Cortex of kidney (tissue), 1 donor: Measurements from ENCODE around the gene NPNT.
"Not testable (repeated sequence)": the region's sequence is repeated elsewhere in the genome, so short reads cannot be mapped to it uniquely, and the experiment has no call there.

Source experiments
- DNase-seq: peaks from one replicate; lab custom pipeline; 2025; lab: John Stamatoyannopoulos, UW

NPNT gene, protein sequence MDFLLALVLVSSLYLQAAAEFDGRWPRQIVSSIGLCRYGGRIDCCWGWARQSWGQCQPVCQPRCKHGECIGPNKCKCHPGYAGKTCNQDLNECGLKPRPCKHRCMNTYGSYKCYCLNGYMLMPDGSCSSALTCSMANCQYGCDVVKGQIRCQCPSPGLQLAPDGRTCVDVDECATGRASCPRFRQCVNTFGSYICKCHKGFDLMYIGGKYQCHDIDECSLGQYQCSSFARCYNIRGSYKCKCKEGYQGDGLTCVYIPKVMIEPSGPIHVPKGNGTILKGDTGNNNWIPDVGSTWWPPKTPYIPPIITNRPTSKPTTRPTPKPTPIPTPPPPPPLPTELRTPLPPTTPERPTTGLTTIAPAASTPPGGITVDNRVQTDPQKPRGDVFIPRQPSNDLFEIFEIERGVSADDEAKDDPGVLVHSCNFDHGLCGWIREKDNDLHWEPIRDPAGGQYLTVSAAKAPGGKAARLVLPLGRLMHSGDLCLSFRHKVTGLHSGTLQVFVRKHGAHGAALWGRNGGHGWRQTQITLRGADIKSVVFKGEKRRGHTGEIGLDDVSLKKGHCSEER

DNA sequence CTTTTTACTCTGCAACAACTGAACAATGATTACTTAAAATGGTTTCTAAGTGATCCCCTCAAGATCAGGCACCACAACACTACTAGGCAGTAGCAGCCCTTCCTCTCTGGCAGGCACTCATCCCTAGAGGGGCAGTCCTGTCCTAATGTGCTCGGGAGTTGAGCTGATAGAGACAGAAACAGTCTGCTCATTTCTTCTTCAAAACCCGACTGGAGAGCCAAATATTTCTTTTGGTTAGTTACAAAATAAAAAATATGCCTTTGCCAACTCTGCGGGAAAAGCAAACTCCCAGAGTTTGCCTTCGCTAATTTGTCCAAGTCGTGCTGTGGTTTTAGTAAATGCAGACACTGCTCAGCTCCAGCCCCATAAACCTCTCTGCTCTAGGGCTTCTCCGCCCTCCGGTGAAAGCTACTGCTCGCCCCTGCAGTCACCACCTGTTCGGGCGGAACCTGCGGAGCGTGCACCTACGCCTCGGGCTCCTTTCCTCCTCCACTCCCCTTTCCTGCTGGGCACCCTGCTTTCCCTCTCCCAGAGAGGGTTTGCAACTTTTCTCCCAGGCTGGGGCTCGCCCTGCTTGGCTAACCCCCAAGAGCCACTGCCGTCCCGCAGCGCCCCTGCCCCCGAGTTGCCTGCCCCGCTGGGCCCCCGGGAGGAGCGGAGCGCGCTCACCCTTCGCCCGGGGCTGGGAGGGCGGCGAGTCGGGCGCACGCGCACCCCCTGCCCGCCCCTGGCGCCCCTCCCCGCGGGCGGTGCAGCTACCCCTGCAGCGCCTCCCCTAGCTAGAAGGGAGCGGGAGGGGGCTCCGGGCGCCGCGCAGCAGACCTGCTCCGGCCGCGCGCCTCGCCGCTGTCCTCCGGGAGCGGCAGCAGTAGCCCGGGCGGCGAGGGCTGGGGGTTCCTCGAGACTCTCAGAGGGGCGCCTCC lies at the start of gene NPNT:
NPNT (plus strand) TSS at position 812 of the 923 bp plus-strand sequence. CDS start 182 bp downstream, outside the sequence.
- DNase-seq = no peak

DNA sequence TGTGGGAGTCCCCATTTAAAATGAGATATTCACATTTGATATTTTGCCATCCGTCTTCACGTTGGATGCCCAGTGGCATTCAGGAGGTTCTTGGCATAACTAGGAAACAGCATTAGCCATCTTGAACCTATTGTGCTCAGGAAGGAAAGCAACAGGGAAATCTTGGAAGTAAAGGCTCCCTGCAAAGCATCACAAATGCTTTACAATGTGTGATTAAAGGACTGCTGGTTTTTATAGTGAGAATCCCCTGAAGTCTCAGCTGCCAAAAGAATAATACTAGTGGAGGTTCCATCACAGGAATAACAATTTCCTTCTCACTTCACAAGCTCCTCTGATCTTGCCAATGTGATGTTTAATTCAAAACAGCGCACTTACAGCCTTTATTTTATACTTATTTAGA lies 49.7 kb upstream of the NPNT start:
- DNase-seq = no peak

DNA sequence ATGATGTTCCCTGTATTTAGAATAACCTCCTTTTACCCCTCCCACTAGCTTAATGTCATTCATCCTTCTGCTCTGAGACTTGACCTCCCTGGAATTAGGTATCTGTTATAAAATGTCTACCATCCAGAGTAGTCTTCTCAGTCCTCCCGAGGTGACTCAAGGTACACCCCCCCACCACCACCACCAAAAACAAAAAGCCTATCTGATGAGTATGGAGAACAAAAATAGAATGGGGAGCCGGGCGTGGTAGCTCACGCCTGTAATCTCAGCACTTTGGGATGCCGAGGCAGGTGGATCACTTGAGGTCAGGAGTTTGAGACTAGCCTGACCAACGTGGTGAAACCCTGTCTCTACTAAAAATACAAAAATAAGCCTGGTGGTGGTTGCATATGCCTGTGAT lies 46.9 kb upstream of the NPNT start:
- not testable (repeated sequence) for DNase-seq

DNA sequence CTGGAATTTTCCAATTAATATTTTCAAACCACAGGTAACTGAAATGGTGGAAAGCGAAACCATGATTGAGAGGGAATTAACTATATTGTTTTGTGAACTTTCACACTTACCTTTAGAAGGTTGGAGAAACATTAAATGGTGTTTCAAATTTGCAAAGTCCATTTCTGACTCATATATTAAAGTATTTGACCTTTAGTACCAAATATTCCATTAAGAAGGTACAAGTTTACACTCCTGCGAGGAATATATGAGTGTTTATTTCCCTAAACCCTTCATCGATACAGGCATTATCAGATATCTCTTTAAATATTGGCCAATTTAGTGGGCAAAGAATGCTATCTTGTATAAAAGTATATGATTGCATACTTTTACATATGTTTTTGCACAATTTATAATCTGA lies 44.1 kb upstream of the NPNT start:
- no peak for DNase-seq

DNA sequence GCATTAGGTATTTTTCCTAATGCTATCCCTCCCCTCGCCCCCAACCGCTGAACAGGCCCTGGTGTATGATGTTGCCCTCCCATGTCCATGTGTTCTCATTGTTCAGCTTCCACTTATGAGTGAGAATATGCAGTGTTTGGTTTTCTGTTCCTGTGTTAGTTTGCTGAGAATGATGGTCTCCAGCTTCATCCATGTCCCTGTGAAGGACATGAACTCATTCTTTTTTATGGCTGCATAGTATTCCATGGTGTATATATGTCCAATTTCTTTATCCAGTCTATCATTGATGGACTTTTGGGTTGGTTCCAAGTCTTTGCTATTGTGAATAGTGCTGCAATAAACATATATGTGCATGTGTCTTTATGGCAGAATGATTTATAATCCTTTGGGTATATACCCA lies 43.0 kb upstream of the NPNT start:
- not testable (repeated sequence) for DNase-seq

DNA sequence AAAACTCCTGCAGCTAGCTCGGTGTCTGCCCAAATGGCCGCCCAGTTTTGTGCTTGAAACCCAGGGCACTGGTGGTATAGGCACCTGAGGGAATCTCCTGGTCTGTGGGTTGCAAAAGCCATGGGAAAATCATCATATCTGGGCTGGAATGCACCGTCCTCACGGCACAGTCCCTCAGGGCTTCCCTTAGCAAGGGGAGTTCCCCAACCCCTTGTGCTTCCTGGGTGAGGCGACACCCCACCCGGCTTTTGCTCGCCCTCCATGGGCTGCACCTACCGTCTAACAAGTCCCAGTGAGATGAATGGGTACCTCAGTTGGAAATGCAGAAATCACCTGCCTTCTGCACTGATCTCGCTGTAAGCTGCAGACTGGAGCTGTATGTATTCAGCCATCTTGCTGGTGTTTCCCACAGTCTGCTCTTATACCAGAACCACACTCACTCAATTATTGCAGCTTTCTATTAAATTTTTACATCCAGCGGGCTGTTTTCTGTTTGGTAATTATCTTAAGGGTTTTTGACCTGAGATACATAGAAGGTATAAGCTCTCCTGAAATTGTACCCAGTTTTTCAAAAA lies 36.7 kb upstream of the NPNT start:
- no peak for DNase-seq

DNA sequence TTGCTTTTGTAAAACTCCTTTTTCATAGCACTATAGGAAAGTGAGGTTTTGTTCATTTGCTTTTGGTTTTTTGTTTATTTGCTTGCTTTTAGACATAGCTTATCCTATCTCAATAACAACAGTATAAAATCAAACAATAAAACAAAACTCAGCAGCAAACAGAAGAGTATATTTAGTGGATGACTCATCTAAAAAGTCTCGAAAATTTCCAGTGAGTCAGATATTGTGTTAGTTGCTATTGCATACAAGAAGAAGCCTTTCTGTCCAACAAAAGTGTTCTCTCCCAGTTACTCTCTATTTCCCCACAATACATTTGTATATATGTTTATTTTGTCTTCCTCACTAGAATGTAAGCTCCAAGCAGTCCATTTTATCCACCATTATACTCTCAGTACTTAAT lies 36.0 kb upstream of the NPNT start:
- DNase-seq = no peak

DNA sequence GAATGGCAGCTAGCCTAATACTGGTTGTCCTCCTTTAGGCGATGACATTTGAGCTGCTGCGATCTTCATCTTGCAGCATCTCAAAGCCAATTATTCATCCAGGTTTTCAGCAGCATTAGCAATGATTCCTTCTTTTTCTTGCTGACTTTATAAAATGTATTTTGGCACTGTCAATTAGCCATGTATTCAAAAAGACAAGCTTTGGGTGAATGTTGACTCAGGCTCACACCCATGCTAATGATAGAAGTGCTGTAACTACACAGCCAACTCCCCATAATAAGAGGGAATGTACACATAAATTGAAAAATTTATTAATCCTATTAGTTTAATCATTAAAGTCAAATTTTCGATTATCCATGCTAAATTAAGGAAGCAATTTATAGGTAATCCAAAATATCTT lies 24.3 kb upstream of the NPNT start:
- DNase-seq = no peak

DNA sequence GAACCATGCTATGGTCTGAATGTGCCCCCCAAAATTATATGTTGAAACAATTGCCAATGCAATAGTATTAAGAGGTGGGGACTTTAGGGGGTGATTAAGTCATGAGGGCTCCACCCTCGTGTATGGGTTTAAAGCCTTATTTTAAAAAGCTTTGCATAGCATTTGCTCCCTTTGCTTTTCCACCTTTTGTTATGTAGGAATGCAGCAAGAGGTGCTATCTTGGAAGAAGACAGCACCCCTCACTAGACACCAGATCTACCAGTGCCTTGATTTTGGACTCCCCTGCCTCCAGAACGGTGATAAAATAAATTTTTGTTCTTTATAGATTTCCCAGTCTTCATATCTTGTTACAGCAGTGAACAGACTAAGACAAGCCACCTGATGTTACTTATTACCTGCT lies 23.3 kb upstream of the NPNT start:
- DNase-seq = no peak

DNA sequence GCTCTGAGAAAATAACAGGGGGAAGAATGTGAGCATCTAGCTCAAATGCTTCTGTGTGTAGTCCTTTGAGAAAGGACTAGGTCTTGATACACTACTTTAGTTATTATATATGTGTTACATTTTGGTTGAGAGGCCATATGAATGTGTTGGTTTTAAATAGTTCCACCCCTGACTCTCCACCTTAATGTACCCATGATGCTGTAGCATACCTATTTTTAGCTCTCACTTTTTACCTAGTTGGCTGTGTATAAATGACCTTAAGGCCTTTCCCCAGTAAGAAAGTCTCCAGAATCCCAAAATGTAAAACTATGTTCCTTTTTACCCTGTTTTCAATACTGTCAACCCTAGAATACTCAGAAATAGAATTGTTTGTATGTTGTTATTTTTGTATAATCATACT lies 20.0 kb upstream of the NPNT start:
- DNase-seq = no peak

DNA sequence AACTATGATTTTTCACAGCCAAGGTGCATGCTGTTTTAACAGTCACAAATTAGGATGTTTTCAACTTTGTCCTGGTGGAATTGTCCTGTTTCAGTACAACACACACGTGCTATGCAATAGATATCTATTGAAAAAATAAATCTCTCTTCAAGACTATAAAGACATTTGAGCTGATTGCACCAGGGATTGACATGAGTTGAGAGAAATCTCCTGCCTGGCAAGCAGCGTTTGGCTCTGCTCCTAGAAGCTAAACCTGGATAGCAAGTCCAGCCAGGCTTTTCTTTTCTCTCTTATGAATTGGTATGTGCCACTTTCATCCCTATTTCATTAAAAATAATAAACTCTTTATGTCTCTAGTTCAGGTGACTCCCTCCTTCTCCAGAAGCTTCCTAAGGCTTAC lies 16.6 kb upstream of the NPNT start:
- no peak for DNase-seq

DNA sequence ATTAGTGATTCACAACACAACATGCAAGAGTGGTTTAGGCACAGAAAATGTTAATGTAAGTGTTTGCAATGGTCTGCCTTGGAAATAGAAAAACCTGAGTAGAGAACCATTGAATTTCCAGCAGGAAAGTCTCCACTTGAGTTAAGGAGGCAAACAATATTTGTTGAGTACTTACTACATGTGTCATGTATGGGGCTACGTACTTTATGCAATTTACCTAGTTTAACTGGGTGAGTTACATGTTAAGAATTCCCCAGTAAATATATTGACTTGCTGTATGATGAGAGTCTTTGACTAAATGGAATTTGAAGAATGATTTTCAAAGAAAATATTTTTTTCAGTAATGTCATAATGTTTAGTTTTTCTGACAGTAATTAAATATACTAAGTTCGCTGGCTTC lies 7.8 kb upstream of the NPNT start:
- DNase-seq = no peak

DNA sequence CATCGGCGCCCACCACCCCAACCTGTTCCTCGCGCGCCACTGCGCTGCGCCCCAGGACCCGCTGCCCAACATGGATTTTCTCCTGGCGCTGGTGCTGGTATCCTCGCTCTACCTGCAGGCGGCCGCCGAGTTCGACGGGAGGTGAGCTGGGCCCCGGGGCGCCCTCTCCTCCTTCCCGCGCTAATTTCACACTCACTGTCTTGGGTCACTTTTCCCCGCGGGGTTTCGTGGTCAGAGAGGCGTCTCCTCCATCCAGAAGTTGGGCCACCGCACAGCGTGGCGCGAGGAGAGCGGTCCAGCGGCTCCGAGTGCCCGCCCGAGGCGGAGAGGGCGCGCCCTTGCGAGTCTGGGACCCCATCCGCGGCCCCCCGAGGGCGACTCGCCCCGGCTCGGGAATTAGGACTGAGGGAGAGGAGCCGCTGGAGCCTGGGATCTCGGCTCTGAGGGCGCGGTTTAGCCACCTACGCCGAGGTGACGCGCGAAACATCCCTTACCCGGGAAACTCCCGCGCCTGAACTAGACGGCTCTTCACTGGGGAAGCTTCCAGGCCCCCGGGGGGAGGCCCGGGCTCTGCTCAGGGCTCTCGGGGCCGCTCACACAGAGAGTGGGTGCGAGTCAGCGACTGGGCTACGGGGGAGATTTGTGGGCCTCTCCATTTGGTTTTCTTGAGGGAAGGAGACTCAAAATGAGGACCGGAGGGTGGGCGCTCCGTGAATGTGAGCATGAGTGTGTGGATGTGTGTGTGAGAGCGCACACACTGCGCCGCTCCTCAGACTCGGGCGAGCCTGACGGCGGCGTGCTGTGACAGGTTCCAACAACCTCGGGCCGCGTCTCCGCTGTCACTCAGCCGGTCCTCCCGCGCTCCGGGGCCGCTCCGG lies 551 bp downstream of the NPNT start:
- DNase-seq = no peak

DNA sequence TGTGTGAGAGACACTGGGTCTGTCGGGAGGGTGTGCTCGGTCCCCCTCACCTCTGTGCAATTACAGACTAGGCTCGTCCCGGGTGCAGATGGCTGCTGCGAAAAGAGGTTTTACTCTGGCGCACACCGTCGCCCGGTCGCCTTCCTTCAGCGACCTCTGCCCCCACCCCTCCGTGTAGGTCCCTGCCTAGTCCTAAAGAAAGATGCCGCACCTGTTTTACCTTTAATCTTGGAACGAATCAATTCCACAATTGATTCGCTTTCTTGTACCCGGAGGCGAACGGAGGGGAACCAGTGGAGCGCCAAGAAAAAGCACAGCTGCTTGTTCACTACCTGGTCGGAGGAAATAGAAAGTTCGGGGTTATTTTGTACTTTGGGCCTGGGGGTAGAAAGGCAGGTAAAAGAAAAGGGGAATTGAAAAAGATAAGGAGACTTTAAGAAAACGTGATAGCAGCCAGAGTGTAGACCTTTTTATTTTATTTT lies 1.2 kb downstream of the NPNT start:
- DNase-seq = no peak

DNA sequence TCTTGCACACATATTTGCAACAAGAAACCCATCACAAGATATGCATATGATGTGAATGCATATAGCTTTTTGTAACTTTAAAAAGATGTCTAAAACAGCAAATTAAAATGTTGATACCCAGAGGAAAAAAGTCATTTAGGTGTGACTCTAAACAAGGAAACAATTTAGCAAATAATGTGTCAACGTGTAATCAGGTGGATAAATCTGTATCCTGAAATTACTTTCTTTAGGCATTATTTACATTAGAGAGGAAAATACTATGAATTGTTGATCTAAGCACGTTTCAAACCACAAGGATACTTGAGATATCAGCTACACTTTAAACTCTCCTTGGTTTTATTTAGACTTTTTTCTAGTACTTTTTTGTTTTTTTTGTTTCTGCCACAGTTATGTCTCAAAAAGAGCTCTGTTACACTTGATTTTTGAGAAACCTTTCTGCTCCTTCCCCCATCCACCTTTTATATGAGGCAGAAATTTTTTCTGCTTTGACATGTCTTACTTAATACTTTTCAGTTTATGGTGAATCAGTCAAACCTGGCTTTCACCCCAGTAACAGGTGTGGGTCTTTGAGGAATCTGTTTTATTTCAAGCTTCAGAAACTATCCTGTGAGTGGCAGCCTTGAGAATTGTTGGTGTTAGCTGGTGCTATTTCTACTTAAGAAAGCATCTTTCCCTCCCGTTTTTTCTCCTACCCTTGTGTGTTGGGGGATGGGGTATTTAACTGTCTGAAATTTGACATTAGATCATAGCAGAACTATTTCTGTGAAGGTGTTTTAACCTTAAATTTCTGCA lies 1.9 kb downstream of the NPNT start:
- DNase-seq = no peak

DNA sequence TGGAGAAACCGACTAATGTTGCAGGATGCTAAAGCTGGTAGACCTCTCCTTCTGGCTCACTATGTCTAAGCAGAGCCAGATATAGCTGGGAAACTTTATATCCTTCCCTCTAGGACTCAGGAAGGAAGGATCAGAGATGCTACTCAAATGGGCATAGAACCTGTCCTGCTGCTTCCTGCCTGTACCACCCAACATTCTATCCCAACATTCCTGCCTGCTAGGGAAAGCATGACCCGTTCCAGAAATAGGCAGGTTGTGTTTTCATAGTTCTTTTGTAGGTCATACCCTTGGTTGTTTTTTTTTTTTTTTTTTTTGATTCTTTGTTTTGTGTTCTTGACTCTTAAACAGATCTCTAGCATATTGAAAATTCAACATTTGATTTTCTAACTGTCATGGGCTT lies 5.3 kb downstream of the NPNT start:
- DNase-seq = no peak

DNA sequence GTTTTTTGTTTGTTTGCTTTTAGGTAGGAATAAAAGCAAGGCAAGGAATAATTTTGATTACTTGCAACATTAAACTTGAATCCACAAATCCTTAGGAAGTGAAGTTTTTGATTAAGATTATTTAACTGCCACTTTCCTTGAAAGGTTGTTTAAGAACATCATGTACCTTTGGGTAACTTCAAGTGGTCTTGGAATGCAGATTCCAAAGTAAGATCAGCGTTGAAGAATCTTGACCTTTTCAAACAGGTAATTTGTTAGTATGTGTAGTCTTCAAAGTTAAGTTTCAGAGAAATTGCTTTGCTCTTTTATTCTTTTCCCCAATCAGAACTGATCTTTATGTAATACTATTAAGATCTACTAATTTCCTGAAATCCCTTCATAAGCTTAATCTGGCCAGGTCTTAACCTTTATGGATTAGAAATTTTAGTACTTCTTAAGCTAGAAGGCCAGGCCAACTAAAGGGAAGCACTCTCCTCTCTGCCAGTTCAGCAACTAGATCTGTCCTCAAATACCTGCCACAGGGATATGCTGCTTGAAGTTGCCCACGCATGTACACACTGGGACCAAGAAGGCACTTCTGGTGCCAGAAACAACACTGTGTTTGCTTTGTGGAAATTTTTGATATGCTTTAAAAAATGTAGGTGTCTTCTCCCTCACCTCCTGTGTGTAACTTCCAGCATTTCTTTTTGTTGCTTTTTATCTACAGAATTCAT lies 7.4 kb downstream of the NPNT start:
- DNase-seq = no peak

DNA sequence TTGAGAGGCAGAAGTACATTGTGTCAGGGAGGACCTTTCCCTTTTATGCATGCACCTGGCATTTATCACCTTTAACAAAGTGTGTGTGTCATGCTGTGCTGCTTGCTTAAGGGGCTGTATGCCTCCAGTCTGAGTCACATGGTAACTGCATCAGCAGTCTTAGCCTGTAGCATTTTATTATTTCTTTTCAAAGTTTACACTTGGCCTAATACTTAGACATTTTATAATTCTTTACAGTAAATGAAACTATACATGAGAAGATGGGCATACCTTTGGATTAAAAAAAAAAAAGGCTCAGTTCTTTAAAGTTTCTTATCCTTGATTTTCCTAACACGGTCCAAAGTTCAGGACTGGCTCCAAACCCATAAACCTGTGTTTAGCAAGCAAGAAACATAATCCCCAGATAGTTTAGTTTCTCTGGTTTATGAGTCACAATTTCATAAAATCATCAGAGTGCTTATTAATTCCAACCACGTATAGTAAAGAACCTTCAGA lies 14.6 kb downstream of the NPNT start:
- no peak for DNase-seq

DNA sequence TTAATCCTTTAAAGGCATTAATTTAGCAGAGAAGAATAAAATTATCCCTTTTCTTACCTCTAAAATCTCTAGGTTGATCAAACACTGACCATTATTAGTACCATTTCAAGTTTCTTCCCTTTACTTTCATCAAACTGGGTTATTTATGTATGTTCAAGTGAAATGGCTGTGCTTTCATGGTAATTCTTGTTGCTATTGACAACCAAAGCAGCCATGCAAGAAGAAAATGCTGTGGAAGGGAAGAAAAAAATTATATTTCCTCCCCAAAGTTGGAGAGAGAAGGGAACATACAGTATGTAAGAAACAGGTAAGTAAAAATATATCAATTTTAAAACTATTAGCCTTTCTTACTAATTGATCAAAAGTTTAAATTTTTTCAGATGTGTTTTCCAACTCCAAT lies 16.2 kb downstream of the NPNT start:
- DNase-seq = no peak

DNA sequence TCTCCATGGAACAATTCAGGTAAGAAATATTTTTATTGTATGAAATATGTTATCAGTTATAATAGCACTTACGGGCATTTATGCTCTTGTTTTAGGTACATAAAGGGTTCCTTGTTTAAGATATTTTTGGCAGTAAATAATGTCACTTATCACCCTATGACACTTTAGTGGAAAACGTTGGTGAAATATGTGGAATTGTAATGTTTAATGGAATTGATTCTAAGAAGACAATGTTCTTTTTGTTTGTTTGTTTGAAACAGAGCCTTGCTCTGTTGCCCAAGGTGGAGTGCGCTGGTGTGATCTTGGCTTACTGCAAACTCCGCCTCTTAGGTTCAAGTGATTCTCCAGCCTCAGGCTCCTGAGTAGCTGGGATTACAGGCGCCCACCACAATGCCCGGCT lies 17.4 kb downstream of the NPNT start:
- DNase-seq = no peak
